ENCODE data around the gene NDUFS3.

DNA sequence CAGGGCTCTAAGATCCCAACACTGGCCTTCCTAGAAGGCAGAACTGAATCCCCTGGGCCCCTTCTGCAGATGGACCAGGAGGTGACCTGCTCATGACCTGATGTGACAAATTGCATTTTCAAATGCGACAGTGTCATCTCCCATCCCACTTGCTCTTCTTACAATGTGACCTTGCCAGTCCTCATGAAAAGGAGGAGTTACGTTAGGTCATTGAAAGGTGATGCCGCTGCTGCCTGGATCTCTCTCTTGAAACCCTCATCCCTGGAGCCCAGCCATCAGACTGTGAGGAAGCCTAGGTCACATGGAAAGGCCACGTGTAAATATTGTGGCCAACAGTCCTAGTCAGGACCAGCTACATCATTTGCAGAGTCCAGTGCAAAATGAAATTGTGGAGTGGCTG, 21.0 kb downstream of the NDUFS3 start:
- TF ChIP-seq CTCF (IDR thresholded peaks at IDR 0.05) (no peak), EP300 (IDR thresholded peaks at IDR 0.05) (no peak)
